Measurements from ENCODE around the gene PWWP2B. TPM values are rescaled to one million over a fixed set of nuclear protein-coding genes. Genes with fewer than 3 reads are reported as not detected.

PWWP2B gene
- total RNA-seq, 1 donor from 2014 or later: 9.1 TPM

DNA sequence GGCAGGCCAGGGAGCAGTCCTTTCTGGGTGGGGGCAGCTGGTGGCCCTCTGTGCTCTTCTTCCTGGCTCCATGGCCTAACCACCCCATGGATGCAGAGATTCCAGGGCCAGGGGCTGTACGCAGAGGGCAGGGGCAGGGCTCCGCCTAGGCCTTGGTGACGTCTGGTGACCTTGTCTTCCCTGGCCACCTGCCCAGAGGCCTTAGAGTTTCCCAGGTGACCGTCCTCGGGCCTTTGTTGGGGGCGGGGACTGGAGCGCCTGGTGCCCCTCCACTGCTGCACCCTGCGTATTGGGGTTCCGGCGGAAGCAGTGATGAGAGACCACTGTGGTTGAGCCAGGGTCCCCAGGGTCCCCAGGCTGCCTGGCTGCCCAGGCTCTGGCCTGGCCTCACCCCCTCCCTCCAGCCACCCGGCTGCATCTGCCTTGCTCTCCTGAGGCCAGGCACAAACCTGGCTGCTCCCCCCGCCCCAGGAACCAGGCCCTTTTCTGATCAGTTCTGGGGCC, 10.3 kb downstream of the PWWP2B start:
- no peak for DNase-seq (ENCODE audit: low spot score)

DNA sequence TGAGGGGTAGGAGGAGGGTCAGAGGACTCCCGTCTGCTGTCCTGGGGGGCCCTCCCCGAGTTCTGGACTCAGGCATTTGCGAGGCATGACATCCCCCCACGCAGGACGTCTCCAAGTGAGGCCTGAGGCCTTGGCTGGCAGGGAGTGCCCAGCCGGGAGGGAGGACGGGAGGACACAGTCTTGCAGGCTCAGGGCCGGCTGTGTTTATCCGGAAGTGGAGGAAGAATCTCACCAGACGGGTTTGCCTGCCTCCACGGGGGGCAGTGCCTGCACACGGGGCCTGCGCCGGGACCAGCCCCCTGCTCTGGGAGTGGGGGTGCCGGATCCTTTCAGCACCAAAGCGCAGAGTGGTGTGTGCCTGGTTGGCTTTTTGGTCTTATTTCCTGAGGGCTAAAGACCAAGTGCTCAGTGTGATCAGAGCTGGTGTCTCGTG, 10.9 kb downstream of the PWWP2B start:
- DNase-seq (ENCODE audit: low spot score): peak; percentile 93

DNA sequence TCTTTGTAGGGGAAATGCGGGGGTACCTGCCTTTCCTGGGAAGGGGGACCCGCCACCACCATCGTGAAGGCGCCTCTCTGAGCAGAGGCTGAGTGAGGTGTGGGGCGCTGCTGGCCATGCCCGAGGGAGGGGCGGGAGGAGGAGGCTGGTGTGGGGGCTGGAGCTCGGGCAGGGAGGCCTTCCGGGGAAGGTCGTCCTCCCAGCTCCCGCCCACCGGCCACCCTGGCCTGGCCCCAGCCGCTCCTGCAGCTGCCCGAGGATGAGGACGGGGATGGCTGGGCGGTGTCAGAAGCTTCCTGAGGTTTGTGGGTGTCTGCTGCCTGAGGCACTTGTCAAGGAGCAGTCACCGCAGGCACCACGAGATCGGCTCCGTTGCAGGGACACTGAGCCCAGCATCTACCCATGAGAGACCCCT, 11.4 kb downstream of the PWWP2B start:
- peak; percentile 85 for DNase-seq (ENCODE audit: low spot score)

DNA sequence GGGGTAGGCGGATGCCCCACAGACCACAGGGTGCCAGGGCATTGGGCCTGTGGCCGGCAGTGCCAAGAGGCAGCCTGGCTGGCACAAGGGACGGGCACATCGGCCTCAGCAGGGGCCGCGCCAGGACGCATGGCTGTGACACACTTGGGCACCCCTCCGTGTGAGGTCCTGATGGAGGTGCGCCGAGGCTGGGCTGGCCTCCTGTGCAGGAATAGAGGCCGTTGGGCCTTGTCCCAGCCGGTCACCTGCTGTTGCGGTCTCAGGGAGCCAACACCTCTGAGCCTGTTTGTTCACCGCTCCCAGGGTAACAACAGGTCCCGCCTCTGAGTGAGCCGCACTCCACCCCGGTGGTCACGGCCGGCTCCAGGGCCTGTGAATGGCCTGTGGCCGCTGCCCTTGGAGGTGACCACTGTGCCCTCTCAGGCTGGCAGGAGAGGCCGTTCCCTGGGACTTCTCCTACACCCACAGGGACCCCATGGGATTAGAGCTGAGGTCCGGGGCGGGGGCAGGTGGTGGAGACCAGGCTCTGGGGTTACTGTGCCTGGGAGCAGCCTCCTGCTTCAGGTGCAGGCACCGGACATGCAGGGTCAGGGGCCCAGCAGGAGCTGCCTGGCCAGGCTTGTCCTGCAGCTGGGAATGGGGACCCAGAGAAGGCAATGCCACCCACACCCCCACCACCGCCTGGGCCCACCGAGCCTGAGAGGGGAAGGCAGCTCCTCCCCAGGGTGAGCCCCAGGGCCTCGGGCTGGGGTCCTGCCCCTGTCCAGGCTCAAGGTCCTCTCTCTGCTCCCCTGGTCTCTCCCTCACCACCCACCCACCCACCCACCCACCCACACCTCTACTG, 12.0 kb downstream of the PWWP2B start:
- no peak for DNase-seq (ENCODE audit: low spot score)

DNA sequence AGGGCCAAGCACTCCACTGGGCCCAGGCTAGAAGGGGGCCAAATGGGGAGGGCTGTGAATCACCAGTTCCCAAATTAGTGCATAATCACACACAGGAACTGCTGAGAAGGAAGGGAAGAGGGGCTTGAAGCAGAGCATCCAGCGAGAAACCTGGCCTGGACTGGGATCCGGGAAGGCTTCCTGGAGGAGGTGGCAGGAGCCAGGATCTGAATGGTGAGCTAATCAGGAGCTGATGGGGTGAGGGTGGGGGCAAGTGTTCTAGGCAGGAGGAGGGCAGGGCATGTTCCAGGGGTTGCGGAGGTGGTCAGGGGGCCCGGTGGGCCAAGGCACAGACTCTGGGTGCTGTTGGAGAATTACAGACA, 12.6 kb downstream of the PWWP2B start:
- DNase-seq (ENCODE audit: low spot score): no peak

DNA sequence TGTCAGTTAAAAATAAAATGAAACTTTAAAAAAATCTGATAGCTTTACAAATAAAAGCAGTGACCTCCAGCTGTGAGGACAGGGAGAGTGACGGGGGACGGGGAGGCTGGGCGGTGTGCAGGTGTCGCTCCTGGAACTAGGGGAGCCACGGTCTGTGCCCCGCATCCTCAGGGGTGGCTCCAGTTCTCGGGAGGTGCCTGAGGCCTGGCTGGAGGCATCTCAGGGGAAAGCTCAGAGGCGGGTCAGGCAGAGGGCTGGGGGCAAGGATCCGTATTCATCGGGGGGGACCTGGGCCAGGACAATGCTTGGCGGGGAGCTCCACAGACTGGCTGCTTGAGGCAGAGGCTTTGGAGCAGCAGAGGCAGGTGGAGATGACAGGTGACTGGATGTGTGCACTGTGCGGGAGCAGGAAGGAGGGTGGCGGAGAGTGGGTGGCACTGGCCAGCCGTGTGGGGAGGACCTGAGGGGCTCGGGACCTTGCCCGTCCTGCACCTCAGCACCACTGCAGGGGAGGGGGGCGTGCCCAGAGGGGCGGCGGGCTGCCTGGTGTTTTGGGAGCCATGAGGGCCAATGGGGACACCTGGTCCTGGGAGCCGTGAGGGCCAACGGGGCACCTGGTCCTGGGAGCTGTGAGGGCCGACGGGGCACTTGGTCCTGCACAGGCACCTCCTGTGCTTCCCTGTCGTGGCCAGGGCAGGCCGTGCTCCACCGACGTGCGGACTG, 13.2 kb downstream of the PWWP2B start:
- DNase-seq (ENCODE audit: low spot score): no peak

DNA sequence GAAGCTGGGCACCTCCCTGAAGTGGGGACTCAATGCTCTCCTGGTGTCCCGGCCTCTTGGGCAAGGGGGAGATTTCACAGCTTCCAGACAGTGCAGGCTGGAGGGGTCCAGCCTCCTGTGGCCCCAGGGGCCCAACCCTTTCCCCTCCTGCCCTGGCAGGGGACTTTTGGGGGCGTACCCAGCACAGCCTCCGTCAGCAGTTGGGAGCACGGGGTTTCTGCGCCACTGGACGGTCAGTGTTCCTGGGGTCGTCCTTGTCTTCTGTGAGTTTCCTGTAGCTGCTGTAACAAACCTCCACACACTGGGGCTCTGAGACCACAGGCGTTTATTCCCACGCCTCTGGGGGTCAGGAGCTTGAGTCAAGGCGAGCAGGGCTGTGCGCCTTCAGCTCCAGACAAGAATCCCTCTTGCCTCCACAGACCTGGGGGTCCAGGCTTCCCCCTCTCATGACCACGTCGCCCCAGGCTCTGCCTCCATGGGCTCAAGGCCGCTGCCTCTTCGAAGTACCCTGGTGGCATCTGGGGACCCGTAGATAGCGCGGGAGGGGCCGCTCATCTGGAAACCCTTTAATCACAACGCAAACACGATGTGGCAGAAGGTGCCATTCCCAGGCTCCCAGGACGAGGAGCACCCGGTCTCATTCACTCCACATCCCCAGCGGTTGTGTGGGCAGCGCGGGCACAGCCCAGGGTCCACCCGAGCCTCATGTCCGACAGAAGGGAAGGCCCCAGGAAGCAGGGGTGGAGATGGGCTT, 14.0 kb downstream of the PWWP2B start:
- DNase-seq (ENCODE audit: low spot score): no peak

DNA sequence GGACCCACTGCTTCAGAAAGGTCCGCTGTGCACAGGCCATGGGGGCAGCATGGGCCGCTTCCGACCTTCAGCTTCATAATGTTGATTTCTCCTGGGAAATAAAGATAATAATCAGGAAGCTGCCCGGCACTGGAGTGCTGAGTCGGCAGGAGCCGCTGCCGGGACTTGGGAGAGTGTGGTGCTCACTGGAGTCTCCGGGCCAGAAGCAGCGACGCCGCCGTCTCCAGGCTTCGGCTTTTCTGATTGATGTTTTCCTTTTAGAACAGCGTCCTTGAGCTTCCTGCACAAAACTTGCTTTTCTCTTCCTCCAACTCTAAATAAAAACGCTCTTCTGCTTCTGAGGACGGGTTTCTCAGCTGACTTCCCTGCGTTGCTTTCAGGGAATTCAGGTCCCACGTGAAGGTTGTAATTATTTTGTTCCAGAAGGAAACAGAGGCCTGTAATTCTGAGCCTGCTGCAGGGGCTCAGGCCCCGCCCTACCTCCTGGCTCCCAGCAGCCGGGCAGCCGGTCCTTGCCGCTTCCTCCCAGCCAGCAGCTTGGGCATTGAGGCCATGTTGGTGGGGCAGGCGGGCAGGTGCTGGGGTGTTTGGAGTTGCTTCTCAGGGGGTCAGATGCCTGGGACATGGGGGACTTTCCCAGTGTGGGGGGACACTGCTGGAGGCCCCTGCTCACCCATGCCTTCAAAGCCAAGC, 14.7 kb downstream of the PWWP2B start:
- peak; percentile 79 for DNase-seq (ENCODE audit: low spot score)

DNA sequence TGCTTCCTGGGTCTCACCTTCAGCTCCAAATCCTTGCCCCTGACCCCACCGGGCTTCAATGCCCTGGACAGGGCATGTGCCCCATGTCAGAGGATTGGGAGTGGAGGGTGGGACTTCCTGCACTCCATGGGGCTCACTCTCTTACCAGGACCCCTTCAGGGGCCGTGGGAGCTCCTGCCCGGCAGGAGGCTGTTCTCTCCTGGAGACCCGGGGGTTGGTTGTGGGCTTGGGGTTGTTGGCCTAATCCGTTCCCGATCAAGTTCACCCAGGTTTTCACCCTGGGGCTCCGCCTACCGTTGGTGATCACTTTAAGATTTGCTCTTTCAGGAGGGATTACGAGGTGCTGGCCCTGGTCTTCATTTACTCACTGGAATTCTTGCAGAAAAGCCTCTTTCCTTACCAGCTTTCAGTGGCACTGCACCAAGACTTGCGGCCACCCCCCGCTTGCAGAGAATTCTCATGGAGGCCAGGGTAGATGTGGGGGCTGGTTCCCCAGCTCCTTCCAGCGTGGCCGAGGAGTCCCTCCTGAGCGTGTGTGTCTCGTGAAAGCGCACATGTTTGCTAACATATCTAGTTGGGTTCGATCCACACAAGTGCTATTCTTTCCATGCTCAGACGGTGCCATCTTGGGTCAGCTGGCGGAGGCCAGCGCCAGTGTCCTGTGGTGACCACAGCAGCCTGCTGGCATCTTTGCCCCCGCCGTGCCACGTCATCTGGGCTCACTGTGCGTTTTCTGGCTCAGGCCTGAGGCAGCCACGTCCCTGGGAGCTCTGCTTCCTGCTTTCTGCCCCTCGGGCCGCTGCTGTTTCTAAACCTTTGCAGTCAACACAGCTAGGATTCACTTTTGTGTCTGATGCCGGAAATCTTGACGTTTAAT, 15.6 kb downstream of the PWWP2B start:
- no peak for DNase-seq (ENCODE audit: low spot score)

DNA sequence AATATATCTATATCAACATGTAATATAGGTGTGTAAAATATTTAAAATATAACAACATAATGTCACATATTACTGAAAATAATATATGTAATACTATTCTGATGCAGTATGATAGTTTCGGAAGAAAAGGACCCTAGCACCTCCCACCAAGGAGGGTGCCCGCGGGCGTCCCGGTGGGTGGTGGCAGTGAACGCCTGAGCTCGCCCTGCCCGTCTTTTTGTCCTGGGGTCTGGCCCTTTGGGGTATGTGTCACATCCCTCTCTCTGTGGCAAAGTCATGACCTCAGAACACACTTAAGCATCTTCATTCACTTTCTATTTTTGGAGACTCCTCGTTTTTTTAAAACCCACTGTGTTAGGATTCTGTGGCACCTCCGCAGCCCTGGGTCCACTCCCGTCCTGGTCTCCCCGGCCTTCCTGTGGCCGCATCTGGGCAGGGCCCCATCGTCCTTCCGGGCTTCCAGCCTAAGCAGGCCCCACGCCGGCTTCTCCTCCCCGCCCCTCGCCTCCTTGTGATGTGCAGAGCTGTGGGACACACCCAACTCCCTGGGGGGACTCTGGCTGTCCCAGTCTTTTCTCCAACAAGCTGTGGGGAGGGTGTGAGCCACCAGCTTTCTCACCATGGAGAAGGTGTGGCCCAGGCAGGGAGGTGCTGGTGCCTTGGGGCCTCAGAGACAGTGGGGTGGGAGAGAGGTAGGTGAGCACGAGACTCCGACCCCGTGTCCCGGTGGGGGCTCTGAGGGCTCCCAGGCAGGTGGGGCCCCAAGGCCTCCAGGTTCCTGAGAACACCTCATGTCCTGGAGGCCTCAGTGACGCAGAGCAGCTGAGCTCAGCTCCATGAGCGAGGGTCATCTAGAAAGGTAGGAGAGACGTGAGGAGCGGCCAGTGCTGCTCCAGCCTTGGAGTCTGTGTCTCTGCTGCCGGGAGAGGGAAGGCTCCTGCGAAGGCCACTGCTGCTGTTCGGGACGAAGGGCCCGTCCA, 16.5 kb downstream of the PWWP2B start:
- DNase-seq (ENCODE audit: low spot score): peak; percentile 77

DNA sequence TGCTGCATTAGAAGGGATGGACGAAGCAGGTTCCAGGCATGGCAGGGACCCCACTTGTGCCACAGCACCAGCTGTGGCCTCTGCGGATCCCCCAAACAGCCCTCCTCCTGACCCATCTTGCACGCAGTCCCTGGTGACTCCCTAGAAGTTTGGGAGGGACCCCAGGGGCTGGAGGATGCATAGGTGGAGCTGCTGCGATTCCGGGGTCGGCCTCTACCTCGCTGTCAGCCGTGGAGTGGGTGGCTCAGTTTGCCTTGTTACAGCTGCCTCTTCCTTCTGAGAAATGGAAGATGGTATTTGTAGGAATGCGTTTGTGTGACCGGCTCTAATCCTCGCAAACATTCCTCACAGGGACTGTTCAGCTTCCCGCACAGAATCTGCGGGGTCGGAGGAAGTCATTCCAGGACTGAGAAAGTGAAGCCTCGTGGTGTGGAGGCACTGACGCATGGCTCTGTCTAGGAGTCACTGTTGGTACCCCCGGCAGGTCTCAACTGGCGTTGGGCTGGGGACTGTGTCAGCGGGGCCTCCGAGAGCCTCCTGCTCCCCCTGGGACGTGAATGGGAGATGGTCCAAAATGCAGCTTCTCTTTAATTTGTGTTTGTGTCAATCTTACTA, 17.5 kb downstream of the PWWP2B start:
- no peak for DNase-seq (ENCODE audit: low spot score)

DNA sequence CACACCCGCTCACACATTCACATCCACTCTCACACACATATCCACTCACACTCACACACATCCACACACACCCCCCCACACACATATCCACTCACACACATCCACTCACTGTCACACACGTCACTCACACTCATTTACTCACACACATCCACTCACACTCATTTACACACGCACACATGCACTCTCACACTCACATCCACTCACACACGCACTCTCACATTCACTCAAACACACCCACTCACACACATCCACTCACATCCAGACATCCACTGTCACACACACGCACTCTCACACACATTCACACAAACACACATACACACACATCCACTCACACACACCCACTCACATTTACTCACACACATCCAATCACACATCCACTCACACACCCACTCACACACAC, 18.3 kb downstream of the PWWP2B start:
- no peak for DNase-seq (ENCODE audit: low spot score)

DNA sequence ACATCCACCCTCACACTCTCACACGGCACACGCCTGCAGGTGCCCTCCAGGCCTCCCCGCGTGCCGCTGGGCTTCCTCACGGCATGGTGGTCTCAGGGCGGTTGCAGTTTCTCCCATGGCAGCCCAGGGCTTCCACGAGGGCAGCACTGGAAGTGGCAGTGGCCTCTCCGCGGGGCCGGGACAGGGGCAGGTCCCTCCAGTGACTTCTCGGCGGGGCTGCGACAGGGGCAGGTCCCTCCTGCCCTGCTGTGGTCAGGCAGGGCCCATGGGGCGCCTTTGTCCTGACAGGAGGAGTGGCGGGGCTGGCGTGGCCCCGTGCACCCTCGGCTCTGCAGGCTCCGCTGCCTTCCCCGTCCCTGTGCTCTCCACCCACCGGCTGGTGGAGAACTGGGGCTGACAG, 19.0 kb downstream of the PWWP2B start:
- DNase-seq (ENCODE audit: low spot score): no peak

DNA sequence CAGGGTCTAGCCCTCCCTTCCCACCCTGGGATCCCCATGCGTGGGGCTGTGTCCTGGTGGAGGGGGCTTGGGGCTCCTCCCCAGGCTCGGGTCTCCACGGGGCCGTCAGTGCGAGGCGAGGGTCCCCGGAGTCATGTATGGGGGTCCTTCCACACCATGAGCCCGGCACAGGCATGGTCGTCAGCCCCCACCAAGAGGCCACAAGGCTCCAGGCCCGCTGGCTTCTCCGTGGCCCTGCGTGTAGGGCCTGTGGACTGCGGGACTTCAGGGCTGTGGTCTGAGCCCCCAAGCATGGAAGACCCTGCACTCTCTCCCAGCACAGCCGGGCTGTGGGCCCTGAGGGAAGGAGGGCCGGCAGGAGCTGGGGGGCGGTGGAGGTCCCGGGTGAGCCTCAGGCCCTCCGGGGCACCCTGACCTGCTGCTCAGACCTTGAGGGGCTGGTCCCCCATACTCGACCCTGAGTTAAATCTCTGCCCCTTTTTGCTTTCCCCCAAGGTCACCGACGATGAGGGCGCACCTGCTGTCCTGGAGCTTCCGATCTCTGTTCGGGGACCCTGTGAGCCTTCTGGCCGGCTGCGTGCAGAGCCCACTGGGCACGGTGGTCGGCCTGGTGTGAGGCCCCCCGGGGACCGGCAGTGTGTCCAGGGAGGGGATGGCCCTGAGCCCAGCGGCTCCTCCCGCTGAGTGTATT, 19.7 kb downstream of the PWWP2B start:
- no peak for DNase-seq (ENCODE audit: low spot score)

DNA sequence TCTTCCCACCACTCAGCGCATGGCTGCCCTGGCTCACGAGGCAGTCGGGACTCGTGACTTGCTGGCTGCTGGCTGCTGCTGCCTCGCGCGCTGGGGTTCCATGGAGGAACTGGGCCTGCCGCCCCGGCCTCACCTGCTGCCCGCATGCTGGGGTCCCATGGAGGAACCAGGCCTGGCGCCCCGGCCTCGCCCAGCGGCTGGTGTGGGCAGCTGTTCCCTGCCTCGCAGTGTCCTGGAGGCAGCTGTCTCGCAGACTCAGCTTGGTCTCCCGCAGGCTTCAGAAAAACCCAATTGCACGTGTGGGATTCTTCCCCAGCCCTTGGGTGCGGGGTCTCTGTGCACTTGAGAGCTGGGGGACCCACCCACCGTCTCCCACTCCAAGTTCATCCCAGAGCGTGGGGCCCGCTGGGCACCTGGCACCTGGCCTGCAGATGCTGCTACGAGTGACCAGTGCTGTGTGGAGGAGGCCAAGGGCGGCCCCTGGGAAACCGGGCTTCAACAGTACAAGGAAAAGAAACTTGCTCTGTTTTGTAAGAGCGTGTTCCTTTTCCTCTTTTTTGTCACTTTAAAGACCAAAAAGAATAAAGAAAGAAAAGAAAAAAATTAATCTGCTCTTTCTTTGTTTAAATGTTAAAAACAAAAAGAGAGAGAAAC, 20.4 kb downstream of the PWWP2B start:
- DNase-seq (ENCODE audit: low spot score): no peak

DNA sequence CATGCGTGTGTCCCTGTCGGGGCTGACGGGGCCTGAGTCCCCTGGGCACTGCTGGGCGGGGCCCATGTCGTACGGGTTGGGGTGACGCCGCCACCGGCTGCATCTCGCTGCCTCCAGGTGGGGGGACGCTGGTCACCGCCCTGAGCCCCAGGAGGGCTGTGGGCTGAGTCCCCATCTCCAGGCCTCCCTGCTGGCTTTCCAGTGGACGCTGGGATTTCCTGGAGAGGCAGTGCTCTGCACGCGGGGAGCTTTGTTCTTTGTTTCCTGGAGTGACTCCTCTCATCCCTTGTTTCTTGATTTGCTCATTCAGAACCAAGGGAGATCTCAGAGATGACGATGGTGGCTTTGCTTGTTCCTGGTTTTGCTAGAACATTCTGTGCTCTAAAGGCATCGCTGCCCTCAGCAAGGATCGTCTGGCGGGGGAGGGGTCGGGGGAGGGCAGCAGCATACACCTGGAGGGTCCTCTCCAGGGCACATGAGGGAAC, 21.0 kb downstream of the PWWP2B start:
- DNase-seq (ENCODE audit: low spot score): no peak

Measured in umbilical cord (tissue), 2 donors.